Neuronal stem cell (in vitro differentiated cells): ENCODE data around the gene ANKRD50.
A peak's percentile ranks its signal among the peaks of the same experiment; 100 is the strongest.

ENCODE experiments used
- DNase-seq: peaks from one replicate; pipeline ENCODE4 v3.0.0-alpha.2; 2013; ENCODE audit warnings: low spot score
- H2AFZ ChIP-seq: one replicate; pipeline ENCODE4 v1.6.1; 2013; ENCODE audit warnings: mild to moderate bottlenecking, low read length, inconsistent platforms
- H2AK5ac ChIP-seq: 2 replicates; pipeline ENCODE4 v1.6.1; 2013; ENCODE audit warnings: low read depth, mild to moderate bottlenecking, inconsistent platforms, low read length, moderate library complexity, mixed read lengths
- H2BK120ac ChIP-seq: 2 replicates; pipeline ENCODE4 v1.6.1; 2013; ENCODE audit warnings: low read depth, mild to moderate bottlenecking, inconsistent platforms, low read length, moderate library complexity, mixed read lengths
- H2BK12ac ChIP-seq: one replicate; pipeline ENCODE4 v1.6.1; 2013; ENCODE audit warnings: low read length, inconsistent platforms
- H2BK15ac ChIP-seq: 2 replicates; pipeline ENCODE4 v1.6.1; 2013; ENCODE audit warnings: mild to moderate bottlenecking, low read length, inconsistent platforms, mixed read lengths
- H2BK5ac ChIP-seq: one replicate; pipeline ENCODE4 v1.6.1; 2013; ENCODE audit warnings: inconsistent platforms, mild to moderate bottlenecking, low read length, moderate library complexity
- H3K14ac ChIP-seq: one replicate; pipeline ENCODE4 v1.6.1; 2013; ENCODE audit warnings: low read length, inconsistent platforms
- H3K18ac ChIP-seq: 2 replicates; pipeline ENCODE4 v1.6.1; 2013; ENCODE audit warnings: low read length, inconsistent platforms
- H3K23ac ChIP-seq: 2 replicates; pipeline ENCODE4 v1.6.1; 2013; ENCODE audit warnings: low read depth, mild to moderate bottlenecking, mixed read lengths, low read length, inconsistent platforms; ENCODE audit not compliant: poor library complexity
- H3K27ac ChIP-seq: replicated peaks from 3 replicates; pipeline ENCODE4 v1.5.1; 2013; ENCODE audit warnings: low read length, inconsistent platforms
- H3K27me3 ChIP-seq, 3 experiments: 2 replicates each; pipeline ENCODE4 v1.6.1; 2013; ENCODE audit warnings: low read length in 3 of 3, mild to moderate bottlenecking in 2 of 3, inconsistent platforms in 1 of 3, low read depth in 1 of 3, mixed read lengths in 1 of 3, moderate library complexity in 1 of 3; ENCODE audit not compliant: control insufficient read depth in 3 of 3, insufficient read depth in 3 of 3
- H3K36me3 ChIP-seq, 2 donors: replicated peaks in 1 of 2; 2 replicates each; pipeline ENCODE4 v1.6.1; 2013; ENCODE audit warnings: low read length in 2 of 2; ENCODE audit not compliant: control insufficient read depth in 2 of 2, insufficient read depth in 2 of 2
- H3K4ac ChIP-seq: 2 replicates; pipeline ENCODE4 v1.6.1; 2013; ENCODE audit warnings: inconsistent platforms, mild to moderate bottlenecking, low read length, moderate library complexity
- H3K4me1 ChIP-seq, 2 donors: 1 replicate in 1 of 2; 2 replicates in 1 of 2; pipeline ENCODE4 v1.6.1; 2013; ENCODE audit warnings: low read length in 2 of 2, low read depth in 1 of 2; ENCODE audit not compliant: control insufficient read depth in 2 of 2, insufficient read depth in 1 of 2
- H3K4me2 ChIP-seq: one replicate; pipeline ENCODE4 v1.6.1; 2013; ENCODE audit warnings: mild to moderate bottlenecking, low read length, inconsistent platforms; ENCODE audit not compliant: insufficient read depth, poor library complexity, severe bottlenecking
- H3K4me3 ChIP-seq, 2 donors: 2 replicates each; pipeline ENCODE4 v1.5.1; 2013; ENCODE audit warnings: low read length in 2 of 2, mild to moderate bottlenecking in 2 of 2, inconsistent platforms in 1 of 2, moderate library complexity in 1 of 2
- H3K79me1 ChIP-seq: one replicate; pipeline ENCODE4 v1.6.1; 2013; ENCODE audit warnings: low read depth, mild to moderate bottlenecking, inconsistent platforms, low read length, moderate library complexity
- H3K9ac ChIP-seq: one replicate; pipeline ENCODE4 v1.6.1; 2013; ENCODE audit warnings: mild to moderate bottlenecking, low read depth, low read length, inconsistent platforms; ENCODE audit not compliant: poor library complexity
- H3K9me3 ChIP-seq, 2 donors: replicated peaks in 1 of 2; 2 replicates each; pipeline versions ENCODE3 to v1.6.1; 2013; ENCODE audit warnings: low read length in 2 of 2, mild to moderate bottlenecking in 2 of 2, inconsistent platforms in 1 of 2, low read depth in 1 of 2, mixed read lengths in 1 of 2, moderate library complexity in 1 of 2; ENCODE audit not compliant: control insufficient read depth in 2 of 2, insufficient read depth in 1 of 2
- H4K8ac ChIP-seq: one replicate; pipeline ENCODE4 v1.6.1; 2013; ENCODE audit warnings: low read depth, mild to moderate bottlenecking, inconsistent platforms, low read length, moderate library complexity
- H4K91ac ChIP-seq: one replicate; pipeline ENCODE4 v1.6.1; 2013; ENCODE audit warnings: low read length, low read depth, mild to moderate bottlenecking, inconsistent platforms; ENCODE audit not compliant: poor library complexity
- WGBS, 2 donors: extraction: QIAGEN DNeasy Blood & Tissue Kit; methylation state at CpG; one replicate each; pipeline ENCODE4 v1.1.7; 2013; ENCODE audit warnings: missing lambda C conversion rate in 2 of 2, mixed read lengths in 1 of 2; ENCODE audit not compliant: insufficient read length in 2 of 2, insufficient replicate concordance in 1 of 2; ENCODE audit errors: extremely low coverage in 2 of 2; 5-methylcytosine and 5-hydroxymethylcytosine counted together

ANKRD50 gene

GRCh38 chr4:124637321-124637720 lies 75.2 kb downstream of the ANKRD50 start:
- Histone ChIP-seq H3K4me2 (no peak overlapping the region), H2BK5ac (no peak overlapping the region), H3K4ac (no peak overlapping the region), H3K36me3 (no peaks in the 10 kb centered on the region), H4K8ac (no peak overlapping the region), H3K79me1 (no peaks in the 10 kb centered on the region), H3K27me3 (no peaks in the 10 kb centered on the region), H3K9ac (no peak overlapping the region), H3K4me1 (peaks cover 2 to 8% of the 10 kb centered on the region in 2 donors), H2AK5ac (no peak overlapping the region), H3K27ac (peak overlapping the region; percentile 78), H2BK15ac (no peak overlapping the region), H2BK12ac (no peak overlapping the region), H3K18ac (no peak overlapping the region), H2AFZ (peak overlapping the region; percentile 54), H3K14ac (no peak overlapping the region), H3K4me3 (no peak overlapping the region), H4K91ac (no peak overlapping the region), H3K9me3 (peaks cover 0 to 3% of the 10 kb centered on the region in 2 donors), H3K23ac (no peak overlapping the region), H2BK120ac (no peak overlapping the region)
- WGBS, 2 donors = no CpG with 5 or more reads among the region's 2 CpGs
- DNase-seq = no peak

DNA sequence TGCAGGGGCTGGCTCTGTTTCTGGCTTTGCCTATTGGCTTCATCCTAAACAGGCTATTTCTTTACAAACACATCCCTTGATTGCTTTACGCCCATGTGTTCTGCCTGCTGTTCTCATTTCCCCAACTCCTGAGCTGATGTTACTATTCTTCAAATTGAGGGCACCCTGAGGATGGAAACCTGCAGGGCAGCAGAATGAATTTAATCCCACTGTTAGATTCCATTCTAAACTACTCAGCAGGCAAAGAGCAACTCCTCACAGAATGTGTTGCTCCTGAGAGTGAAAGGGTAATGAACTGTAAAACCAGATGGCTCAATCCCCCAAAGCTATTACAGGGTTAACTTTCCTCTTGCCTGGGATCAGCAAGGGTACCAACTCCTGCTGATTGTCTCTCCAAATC lies 75.7 kb downstream of the ANKRD50 start:
- no CpG with 5 or more reads among the region's 1 CpG for WGBS, 2 donors

DNA sequence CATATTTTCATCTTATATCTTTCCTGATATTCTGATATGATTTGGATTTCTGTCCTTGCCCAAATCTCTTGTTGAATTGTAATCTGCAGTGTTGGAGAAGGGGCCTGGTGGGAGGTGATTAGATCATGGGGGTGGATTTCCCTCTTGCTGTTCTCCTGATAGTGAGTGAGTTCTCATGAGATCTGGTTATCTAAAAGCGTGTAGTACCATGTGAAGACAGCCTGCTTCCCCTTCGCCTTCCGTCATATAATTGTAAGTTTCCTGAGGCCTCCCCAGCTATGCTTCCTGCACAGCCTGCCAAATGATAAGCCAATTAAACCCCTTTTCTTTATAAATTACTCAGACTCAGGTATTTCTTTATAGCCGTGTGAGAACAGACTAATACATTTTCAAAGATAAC lies 77.2 kb downstream of the ANKRD50 start:
- no peak overlapping the region for H3K4ac ChIP-seq
- peaks cover 4 to 8% of the 10 kb centered on the region in 2 donors for H3K4me1 ChIP-seq
- H2AK5ac ChIP-seq = no peak overlapping the region
- no peak overlapping the region for H4K91ac ChIP-seq
- DNase-seq = no peak
- H3K27me3 ChIP-seq = no peaks in the 10 kb centered on the region
- no peak overlapping the region for H3K14ac ChIP-seq
- H3K4me2 ChIP-seq = no peak overlapping the region
- H3K4me3 ChIP-seq = no peak overlapping the region
- no peak overlapping the region for H3K27ac ChIP-seq
- H2BK120ac ChIP-seq = no peak overlapping the region
- WGBS, 2 donors = no CpG with 5 or more reads among the region's 4 CpGs
- no peak overlapping the region for H3K9ac ChIP-seq
- H3K79me1 ChIP-seq = no peaks in the 10 kb centered on the region
- no peak overlapping the region for H2BK15ac ChIP-seq
- H2BK12ac ChIP-seq = no peak overlapping the region
- no peak overlapping the region for H3K23ac ChIP-seq
- no peak overlapping the region for H4K8ac ChIP-seq
- no peak overlapping the region for H2AFZ ChIP-seq
- no peak overlapping the region for H3K18ac ChIP-seq
- no peak overlapping the region for H2BK5ac ChIP-seq
- H3K36me3 ChIP-seq = no peaks in the 10 kb centered on the region
- H3K9me3 ChIP-seq = peaks cover 0 to 3% of the 10 kb centered on the region in 2 donors

More for the DNA sequence above, 75.7 kb downstream of the ANKRD50 start:
- no peak overlapping the region for H2BK15ac ChIP-seq
- no peaks in the 10 kb centered on the region for H3K36me3 ChIP-seq
- no peak overlapping the region for H2BK120ac ChIP-seq
- no peak overlapping the region for H3K23ac ChIP-seq
- H4K91ac ChIP-seq = no peak overlapping the region
- H3K9me3 ChIP-seq = peaks cover 0 to 3% of the 10 kb centered on the region in 2 donors
- peak; percentile 76 for DNase-seq
- H3K27me3 ChIP-seq = no peaks in the 10 kb centered on the region
- no peak overlapping the region for H2AK5ac ChIP-seq
- peaks cover 2 to 8% of the 10 kb centered on the region in 2 donors for H3K4me1 ChIP-seq
- no peak overlapping the region for H3K9ac ChIP-seq
- H3K14ac ChIP-seq = no peak overlapping the region
- H2AFZ ChIP-seq = peak overlapping the region; percentile 54
- no peak overlapping the region for H3K18ac ChIP-seq
- H3K4ac ChIP-seq = no peak overlapping the region
- H3K4me2 ChIP-seq = no peak overlapping the region
- no peak overlapping the region for H4K8ac ChIP-seq
- no peaks in the 10 kb centered on the region for H3K79me1 ChIP-seq
- no peak overlapping the region for H2BK12ac ChIP-seq
- H3K4me3 ChIP-seq = no peak overlapping the region
- no peak overlapping the region for H2BK5ac ChIP-seq
- H3K27ac ChIP-seq = peak overlapping the region; percentile 75

- Histone ChIP-seq H3K4ac (no peak overlapping the region), H3K4me2 (no peak overlapping the region), H3K9me3 (peaks cover 0 to 3% of the 10 kb centered on the region in 2 donors), H2BK5ac (no peak overlapping the region), H3K9ac (no peak overlapping the region), H4K8ac (no peak overlapping the region), H3K27ac (no peak overlapping the region), H2BK12ac (no peak overlapping the region), H2BK120ac (no peak overlapping the region), H4K91ac (no peak overlapping the region), H3K4me1 (peaks cover 4 to 8% of the 10 kb centered on the region in 2 donors), H3K14ac (no peak overlapping the region), H3K4me3 (no peak overlapping the region), H3K27me3 (no peaks in the 10 kb centered on the region), H3K23ac (no peak overlapping the region), H2BK15ac (no peak overlapping the region), H2AFZ (no peak overlapping the region), H3K18ac (no peak overlapping the region), H2AK5ac (no peak overlapping the region), H3K36me3 (no peaks in the 10 kb centered on the region), H3K79me1 (no peaks in the 10 kb centered on the region)
- no peak for DNase-seq
- no CpG with 5 or more reads among the region's 3 CpGs for WGBS, 2 donors
Observed at GRCh38 chr4:124633285-124633941, 79.1 kb downstream of the ANKRD50 start.
